K562 (cell line): ENCODE measurements around the gene SCAF11.

Experiments used
- FOS ChIP-seq: IDR thresholded peaks from 3 replicates; pipeline ENCODE4 v1.6.1; 2011; ENCODE audit not compliant: insufficient read length; ENCODE audit errors: extremely low read depth
- FOXM1 ChIP-seq, 2 experiments: fragments of 450-650 bp in 1 of 2; sonication (generic) in 1 of 2; formaldehyde crosslinking in 1 of 2; IDR thresholded peaks; 2 replicates each; pipeline versions ENCODE4 v1.6.1 to v1.9.0; 2017 to 2022; ENCODE audit warnings: low read depth in 2 of 2, mild to moderate bottlenecking in 2 of 2, missing genetic modification reagents in 1 of 2, moderate library complexity in 1 of 2
- GABPA ChIP-seq: fragments of 200-800 bp; sonication (Bioruptor generic); conservative IDR thresholded peaks from 2 replicates; pipeline ENCODE4 v1.6.1; 2016; ENCODE audit warnings: low read depth, missing genetic modification characterization, missing compliant biosample characterization
- MAFK ChIP-seq: IDR thresholded peaks from 2 replicates; pipeline ENCODE4 v1.6.1; 2011; ENCODE audit warnings: low read length, improper control_type of control experiment
- NR2C1 ChIP-seq, 2 experiments: fragments of 450-650 bp; IDR thresholded peaks; 2 replicates each; pipeline ENCODE4 v1.6.1; 2017; ENCODE audit warnings: mild to moderate bottlenecking in 2 of 2, antibody characterized with exemption in 1 of 2, inconsistent platforms in 1 of 2, missing compliant biosample characterization in 1 of 2, missing genetic modification characterization in 1 of 2
- NR4A1 ChIP-seq, 2 experiments: fragments of 250-450 bp in 1 of 2; fragments of 450-650 bp in 1 of 2; sonication (Bioruptor Pico) in 1 of 2; IDR thresholded peaks; 2 replicates each; pipeline versions ENCODE4 v1.4.0 to v1.6.1; 2016 to 2020; ENCODE audit warnings: mild to moderate bottlenecking in 2 of 2, missing compliant biosample characterization in 1 of 2, missing genetic modification characterization in 1 of 2, moderate library complexity in 1 of 2
- YY1 ChIP-seq, 3 experiments: IDR thresholded peaks; 2 replicates each; pipeline ENCODE4 v1.6.1; 2011; ENCODE audit warnings: low read length in 2 of 3, mild to moderate bottlenecking in 2 of 3, moderate library complexity in 2 of 3, borderline replicate concordance in 1 of 3, control low read depth in 1 of 3, low read depth in 1 of 3; ENCODE audit not compliant: insufficient read depth in 3 of 3, insufficient replicate concordance in 2 of 3, control insufficient read depth in 1 of 3, insufficient read length in 1 of 3; ENCODE audit errors: extremely low read depth in 1 of 3
- TF ChIP-seq, protein P1 (sequence below): fragments of 250-450 bp; sonication (Bioruptor Pico); IDR thresholded peaks from 2 replicates; pipeline ENCODE4 v1.8.0; 2021; ENCODE audit warnings: borderline replicate concordance, mild to moderate bottlenecking, moderate library complexity; ENCODE audit not compliant: poor library complexity, severe bottlenecking

DNA sequence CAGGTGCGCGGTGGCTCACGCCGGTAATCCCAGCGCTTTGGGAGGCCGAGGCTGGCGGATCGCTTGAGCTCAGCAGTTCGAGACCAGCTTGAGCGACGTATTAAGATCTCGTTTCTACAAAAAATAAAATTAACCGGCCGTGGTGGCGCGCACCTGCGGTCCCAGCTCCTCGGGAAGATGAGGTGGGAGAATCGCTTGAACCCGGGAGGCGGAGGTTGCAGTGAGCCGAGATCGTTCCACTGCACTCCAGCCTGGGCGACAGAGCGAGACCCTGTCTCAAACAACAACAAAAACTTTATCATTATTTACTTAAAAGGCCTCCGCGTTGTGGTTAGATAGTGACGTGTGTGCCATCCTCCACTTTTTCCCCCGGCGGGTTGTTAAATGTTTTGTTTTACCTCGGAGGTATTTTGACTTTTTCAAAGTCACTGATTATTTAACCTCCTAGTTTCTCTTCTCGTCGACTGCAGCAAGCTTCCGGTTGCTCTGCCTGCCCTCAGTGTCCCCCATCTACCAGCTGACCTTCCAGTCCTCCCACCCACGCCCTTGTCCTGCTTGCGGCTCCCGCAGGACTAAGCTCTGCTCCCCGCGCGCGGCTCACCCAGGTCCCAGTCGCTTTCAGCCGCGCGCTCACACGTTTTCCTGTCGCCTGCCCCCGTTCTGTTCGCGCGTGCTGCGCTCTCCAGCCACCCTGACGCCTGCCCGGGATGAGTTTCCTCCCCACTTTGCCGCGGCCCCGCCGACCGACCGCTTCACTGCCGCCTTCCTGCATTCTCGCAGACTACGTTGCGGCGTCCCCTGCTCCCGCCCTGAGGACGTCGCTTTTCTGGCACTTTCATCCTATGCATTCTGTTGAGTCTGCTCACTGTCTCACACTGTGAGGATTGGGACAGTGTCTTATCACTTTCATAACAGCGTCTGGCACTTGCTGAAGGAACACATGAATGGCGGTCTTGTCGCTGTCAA lies 1.2 kb upstream of the SCAF11 start:
- TF ChIP-seq GABPA (tag): peak; percentile 56
- TF ChIP-seq NR2C1 (IDR thresholded peaks at IDR 0.05): no peak
- TF ChIP-seq NR2C1 (tag; IDR thresholded peaks at IDR 0.05): peak; percentile 10; the same call in 1 of the 2 replicates
- TF ChIP-seq YY1 (IDR thresholded peaks at IDR 0.05; ENCODE audit: borderline replicate concordance in 1 of 3, control insufficient read depth in 1 of 3, extremely low read depth in 1 of 3, insufficient read depth in 3 of 3, insufficient read length in 1 of 3, insufficient replicate concordance in 2 of 3, low read depth in 1 of 3, low read length in 2 of 3): peak in 1 of 3 experiments; percentile 46
- no peak for TF ChIP-seq FOXM1 (IDR thresholded peaks at IDR 0.05; ENCODE audit: low read depth)
- TF ChIP-seq FOXM1 (CRISPR knock-in tag; IDR thresholded peaks at IDR 0.05; ENCODE audit: low read depth): no peak
- no peak for TF ChIP-seq NR4A1 (CRISPR knock-in tag; IDR thresholded peaks at IDR 0.05)
- TF ChIP-seq NR4A1 (tag; IDR thresholded peaks at IDR 0.05): no peak
- TF ChIP-seq, protein P1, sequence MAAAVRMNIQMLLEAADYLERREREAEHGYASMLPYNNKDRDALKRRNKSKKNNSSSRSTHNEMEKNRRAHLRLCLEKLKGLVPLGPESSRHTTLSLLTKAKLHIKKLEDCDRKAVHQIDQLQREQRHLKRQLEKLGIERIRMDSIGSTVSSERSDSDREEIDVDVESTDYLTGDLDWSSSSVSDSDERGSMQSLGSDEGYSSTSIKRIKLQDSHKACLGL: no peak
- no peak for TF ChIP-seq FOS
- no peak for TF ChIP-seq MAFK
